Osteocyte (in vitro differentiated cells): ENCODE results near the gene WNT16. TPM values are rescaled to one million over a fixed set of nuclear protein-coding genes. Genes with fewer than 3 reads are reported as not detected.
A peak's percentile ranks its signal among the peaks of the same experiment; 100 is the strongest.

Source experiments
- DNase-seq: peaks from one replicate; pipeline ENCODE4 v3.0.0; 2021; ENCODE audit warnings: mixed read lengths; ENCODE audit not compliant: unreplicated experiment; ENCODE audit errors: extremely low spot score
- H3K27ac Mint-ChIP-seq: one replicate; pipeline ENCODE4 v1.8.0; 2021; ENCODE audit warnings: mild to moderate bottlenecking, mixed read lengths; ENCODE audit not compliant: unreplicated experiment
- H3K27me3 Mint-ChIP-seq: one replicate; pipeline ENCODE4 v1.8.0; 2021; ENCODE audit warnings: mixed read lengths; ENCODE audit not compliant: unreplicated experiment
- H3K36me3 Mint-ChIP-seq: one replicate; pipeline ENCODE4 v1.8.0; 2021; ENCODE audit warnings: mixed read lengths; ENCODE audit not compliant: unreplicated experiment
- H3K4me1 Mint-ChIP-seq: one replicate; pipeline ENCODE4 v1.8.0; 2021; ENCODE audit warnings: mixed read lengths; ENCODE audit not compliant: unreplicated experiment
- H3K4me3 Mint-ChIP-seq: one replicate; pipeline ENCODE4 v1.8.0; 2021; ENCODE audit warnings: mild to moderate bottlenecking, moderate library complexity, mixed read lengths; ENCODE audit not compliant: unreplicated experiment
- H3K9me3 Mint-ChIP-seq: one replicate; pipeline ENCODE4 v1.8.0; 2021; ENCODE audit warnings: mixed read lengths; ENCODE audit not compliant: unreplicated experiment
- total RNA-seq: library from RNA; stranded (reverse); gene quantifications from 2 replicates; pipeline ENCODE4 v1.2.1, GENCODE V29; 2021
- TF ChIP-seq, protein P1 (sequence below): fragments of 200-600 bp; sonication (generic); IDR thresholded peaks from 2 replicates; pipeline ENCODE4 v1.5.0; 2021; ENCODE audit warnings: antibody characterized with exemption, mild to moderate bottlenecking, moderate library complexity

WNT16 gene
- total RNA-seq, 1 donor from 2014 or later: 0.81 TPM

DNA sequence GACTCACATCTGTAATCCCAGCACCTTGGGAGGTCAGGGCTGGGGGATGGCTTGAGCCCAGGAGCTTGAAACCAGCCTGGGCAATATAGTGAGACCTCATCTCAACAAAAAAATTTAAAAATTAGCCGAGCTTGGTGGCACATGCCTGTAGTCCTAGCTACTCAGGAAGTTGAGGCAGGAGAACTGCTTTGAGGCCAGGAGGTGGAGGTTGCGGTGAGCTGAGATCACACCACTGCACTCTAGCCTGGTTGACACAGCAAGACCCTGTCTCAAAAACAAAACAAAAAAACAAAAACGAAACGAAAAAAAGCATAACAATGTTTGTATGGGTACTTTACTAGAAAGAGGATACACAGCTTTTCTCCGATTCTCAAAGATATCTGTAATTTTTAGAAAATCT is 31.8 kb downstream of the WNT16 start:
- Mint-ChIP-seq H3K36me3 (peaks cover 32% of the 10 kb centered on the region), H3K9me3 (no peaks in the 10 kb centered on the region), H3K4me3 (no peak overlapping the region), H3K27me3 (no peaks in the 10 kb centered on the region), H3K4me1 (no peaks in the 10 kb centered on the region), H3K27ac (no peak overlapping the region)
- DNase-seq: no peak
- TF ChIP-seq, protein P1, sequence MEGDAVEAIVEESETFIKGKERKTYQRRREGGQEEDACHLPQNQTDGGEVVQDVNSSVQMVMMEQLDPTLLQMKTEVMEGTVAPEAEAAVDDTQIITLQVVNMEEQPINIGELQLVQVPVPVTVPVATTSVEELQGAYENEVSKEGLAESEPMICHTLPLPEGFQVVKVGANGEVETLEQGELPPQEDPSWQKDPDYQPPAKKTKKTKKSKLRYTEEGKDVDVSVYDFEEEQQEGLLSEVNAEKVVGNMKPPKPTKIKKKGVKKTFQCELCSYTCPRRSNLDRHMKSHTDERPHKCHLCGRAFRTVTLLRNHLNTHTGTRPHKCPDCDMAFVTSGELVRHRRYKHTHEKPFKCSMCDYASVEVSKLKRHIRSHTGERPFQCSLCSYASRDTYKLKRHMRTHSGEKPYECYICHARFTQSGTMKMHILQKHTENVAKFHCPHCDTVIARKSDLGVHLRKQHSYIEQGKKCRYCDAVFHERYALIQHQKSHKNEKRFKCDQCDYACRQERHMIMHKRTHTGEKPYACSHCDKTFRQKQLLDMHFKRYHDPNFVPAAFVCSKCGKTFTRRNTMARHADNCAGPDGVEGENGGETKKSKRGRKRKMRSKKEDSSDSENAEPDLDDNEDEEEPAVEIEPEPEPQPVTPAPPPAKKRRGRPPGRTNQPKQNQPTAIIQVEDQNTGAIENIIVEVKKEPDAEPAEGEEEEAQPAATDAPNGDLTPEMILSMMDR: no peak

DNA sequence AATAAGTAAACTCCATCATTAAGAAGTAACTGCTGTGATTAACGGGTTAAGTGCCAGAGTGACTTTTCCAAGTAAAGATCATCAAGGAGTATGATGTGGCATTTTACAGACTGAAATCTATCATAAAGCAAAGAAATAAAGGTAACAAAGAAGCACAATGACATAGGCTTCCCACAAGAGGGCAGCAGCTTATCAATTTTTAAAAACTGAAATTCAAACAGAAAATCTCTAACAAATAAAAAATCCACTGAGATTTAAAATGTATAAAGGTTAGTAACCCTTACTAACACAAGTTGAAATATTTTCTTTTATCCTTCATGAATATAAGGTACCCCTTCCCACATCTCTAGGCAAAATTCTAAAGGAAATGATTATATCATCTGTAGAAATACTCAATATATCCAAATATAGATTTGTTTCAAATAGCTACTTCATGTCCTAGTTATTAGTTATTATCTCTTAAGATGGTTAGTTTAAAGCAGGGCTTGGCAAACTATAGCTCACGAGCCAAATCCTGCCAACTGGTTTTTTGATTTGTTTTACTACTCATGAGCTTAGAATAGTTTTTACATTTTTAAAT is 38.1 kb downstream of the WNT16 start:
- Mint-ChIP-seq H3K4me1 (peaks cover 20% of the 10 kb centered on the region), H3K36me3 (peaks cover 18% of the 10 kb centered on the region), H3K4me3 (no peak overlapping the region), H3K9me3 (no peaks in the 10 kb centered on the region), H3K27ac (no peak overlapping the region), H3K27me3 (no peaks in the 10 kb centered on the region)
- TF ChIP-seq, protein P1: peak; percentile 79
- no peak for DNase-seq

DNA sequence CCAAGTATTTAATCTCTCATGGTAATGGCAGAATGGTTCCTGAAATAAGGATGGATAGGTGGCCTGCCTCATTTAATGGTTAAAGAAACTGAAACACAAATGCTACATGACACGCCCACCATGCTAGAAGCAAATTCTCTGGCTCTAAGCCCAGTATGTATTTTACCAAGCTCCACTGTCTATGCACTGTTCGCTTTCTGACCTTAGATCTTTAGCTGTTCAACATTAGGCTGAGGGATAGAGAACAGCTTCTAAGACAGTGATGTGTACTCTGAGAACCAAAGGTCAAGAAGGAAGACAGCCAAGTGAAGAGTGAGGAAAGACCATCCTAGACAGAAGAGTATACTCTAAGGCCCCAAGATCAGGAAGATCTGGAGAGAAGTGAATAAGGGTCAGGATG is 40.7 kb downstream of the WNT16 start:
- H3K4me1 Mint-ChIP-seq: peaks cover 31% of the 10 kb centered on the region
- DNase-seq: no peak
- TF ChIP-seq, protein P1: no peak
- peaks cover 17% of the 10 kb centered on the region for H3K36me3 Mint-ChIP-seq
- H3K9me3 Mint-ChIP-seq: no peaks in the 10 kb centered on the region
- no peaks in the 10 kb centered on the region for H3K27me3 Mint-ChIP-seq
- peak overlapping the region; percentile 18 for H3K27ac Mint-ChIP-seq
- no peak overlapping the region for H3K4me3 Mint-ChIP-seq

DNA sequence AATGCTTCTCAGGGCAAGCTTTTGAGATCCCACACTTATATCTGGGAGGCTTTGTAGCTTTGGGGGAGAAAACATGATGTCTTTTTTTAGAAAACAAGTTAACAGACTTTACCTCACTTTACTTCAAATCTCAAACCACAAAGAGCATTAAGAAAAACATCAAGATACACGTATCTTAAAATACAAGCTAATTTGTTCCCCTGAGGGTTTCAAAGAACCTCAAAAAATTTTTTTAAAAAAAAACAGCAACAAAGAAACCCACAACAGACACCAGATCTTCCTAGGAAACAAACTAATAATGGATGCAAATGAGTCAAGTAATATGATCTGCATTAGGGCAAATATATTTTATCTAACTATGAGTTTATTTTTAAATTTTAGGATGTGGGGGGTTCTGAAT is 42.6 kb downstream of the WNT16 start:
- H3K9me3 Mint-ChIP-seq: no peaks in the 10 kb centered on the region
- H3K36me3 Mint-ChIP-seq: peaks cover 29% of the 10 kb centered on the region
- TF ChIP-seq, protein P1: no peak
- H3K27ac Mint-ChIP-seq: no peak overlapping the region
- DNase-seq: no peak
- H3K4me1 Mint-ChIP-seq: peaks cover 31% of the 10 kb centered on the region
- H3K4me3 Mint-ChIP-seq: no peak overlapping the region
- no peaks in the 10 kb centered on the region for H3K27me3 Mint-ChIP-seq

DNA sequence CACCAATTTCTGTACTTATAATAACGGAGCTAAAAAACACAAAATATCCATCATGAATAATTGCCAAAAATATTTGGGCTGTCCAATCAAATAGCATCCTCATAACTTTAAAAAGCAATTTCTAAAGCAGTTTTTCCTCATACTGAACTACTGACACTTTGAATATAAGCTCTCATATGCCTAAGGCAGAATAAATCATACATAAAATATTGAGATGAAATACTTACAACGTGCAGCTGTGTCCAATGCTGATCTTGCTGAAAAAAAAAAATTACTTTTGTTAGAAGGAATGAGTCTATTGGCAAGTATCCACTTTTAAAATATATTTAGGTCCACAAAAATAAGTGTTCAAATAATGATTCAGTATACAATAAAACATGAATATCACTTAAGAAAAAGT is 43.1 kb downstream of the WNT16 start:
- H3K27me3 Mint-ChIP-seq: no peaks in the 10 kb centered on the region
- peaks cover 29% of the 10 kb centered on the region for H3K36me3 Mint-ChIP-seq
- H3K4me3 Mint-ChIP-seq: no peak overlapping the region
- DNase-seq: no peak
- TF ChIP-seq, protein P1: no peak
- no peaks in the 10 kb centered on the region for H3K9me3 Mint-ChIP-seq
- H3K4me1 Mint-ChIP-seq: peaks cover 31% of the 10 kb centered on the region
- no peak overlapping the region for H3K27ac Mint-ChIP-seq
